ENCODE results near the gene HDDC2. TPM values are rescaled to one million over a fixed set of nuclear protein-coding genes. Genes with fewer than 3 reads are reported as not detected.
A peak's percentile ranks its signal among the peaks of the same experiment; 100 is the strongest.

HDDC2 gene
- total RNA-seq, 1 donor: 70.0 TPM

- no peak for TF ChIP-seq CTCF (IDR thresholded peaks at IDR 0.05; ENCODE audit: insufficient read depth, low read depth, low read length)
- H3K4me3 ChIP-seq (ENCODE audit: low read depth, low read length): no peak overlapping the region
- DNase-seq (ENCODE audit: low read depth): no peak
Measured at GRCh38 chr6:125254321-125254720, 47.4 kb downstream of the HDDC2 start.

GRCh38 chr6:125253881-125254280 lies 47.9 kb downstream of the HDDC2 start:
- no peak for TF ChIP-seq CTCF (IDR thresholded peaks at IDR 0.05; ENCODE audit: insufficient read depth, low read depth, low read length)
- no peak overlapping the region for H3K4me3 ChIP-seq (ENCODE audit: low read depth, low read length)
- DNase-seq (ENCODE audit: low read depth): no peak

- H3K4me3 ChIP-seq (ENCODE audit: low read depth, low read length): no peak overlapping the region
- DNase-seq (ENCODE audit: low read depth): no peak
- TF ChIP-seq CTCF (IDR thresholded peaks at IDR 0.05; ENCODE audit: insufficient read depth, low read depth, low read length): no peak
Measured at GRCh38 chr6:125252891-125253290, 48.9 kb downstream of the HDDC2 start.

GRCh38 chr6:125251516-125252220 lies 50.1 kb downstream of the HDDC2 start:
- DNase-seq (ENCODE audit: low read depth): no peak
- no peak overlapping the region for H3K4me3 ChIP-seq (ENCODE audit: low read depth, low read length)
- TF ChIP-seq CTCF (IDR thresholded peaks at IDR 0.05; ENCODE audit: insufficient read depth, low read depth, low read length): no peak

GRCh38 chr6:125250511-125250910 lies 51.3 kb downstream of the HDDC2 start:
- no peak overlapping the region for H3K4me3 ChIP-seq (ENCODE audit: low read depth, low read length)
- no peak for DNase-seq (ENCODE audit: low read depth)
- no peak for TF ChIP-seq CTCF (IDR thresholded peaks at IDR 0.05; ENCODE audit: insufficient read depth, low read depth, low read length)

- peak; percentile 39 for DNase-seq (ENCODE audit: low read depth)
- TF ChIP-seq CTCF (IDR thresholded peaks at IDR 0.05; ENCODE audit: insufficient read depth, low read depth, low read length): no peak
- no peak overlapping the region for H3K4me3 ChIP-seq (ENCODE audit: low read depth, low read length)
Measured at GRCh38 chr6:125248136-125248535, 53.6 kb downstream of the HDDC2 start.

- no peak for TF ChIP-seq CTCF (IDR thresholded peaks at IDR 0.05; ENCODE audit: insufficient read depth, low read depth, low read length)
- no peak overlapping the region for H3K4me3 ChIP-seq (ENCODE audit: low read depth, low read length)
- DNase-seq (ENCODE audit: low read depth): no peak
Measured at GRCh38 chr6:125246566-125246965, 55.2 kb downstream of the HDDC2 start.
